SU-DHL-6 (cell line): Measurements from ENCODE around the gene ZNF507.

Experiments
- H2AFZ ChIP-seq: fragments of 200-600 bp; sonication (generic); 2 replicates; pipeline ENCODE4 v1.6.1; 2014; ENCODE audit warnings: low read depth, mild to moderate bottlenecking, moderate library complexity, mixed read lengths, antibody characterized with exemption, low read length; ENCODE audit not compliant: severe bottlenecking
- H3F3A ChIP-seq: fragments of 200-600 bp; shearing (Covaris generic); 2 replicates; pipeline ENCODE4 v1.6.0; 2016; ENCODE audit warnings: antibody characterized with exemption, mild to moderate bottlenecking; ENCODE audit not compliant: insufficient read depth
- H3K27ac ChIP-seq: fragments of 200-600 bp; sonication (generic); 2 replicates; pipeline ENCODE4 v1.5.1; 2016; ENCODE audit warnings: low read depth, mild to moderate bottlenecking, low read length, moderate library complexity, mixed read lengths
- H3K27me3 ChIP-seq: fragments of 200-600 bp; sonication (generic), shearing (Covaris generic); 2 replicates; pipeline ENCODE4 v1.6.0; 2014; ENCODE audit warnings: mild to moderate bottlenecking, low read length
- H3K36me3 ChIP-seq: fragments of 200-600 bp; sonication (generic); 2 replicates; pipeline ENCODE4 v1.6.1; 2014; ENCODE audit warnings: mild to moderate bottlenecking, low read length, mixed read lengths
- H3K4me2 ChIP-seq: fragments of 300-600, 200-600 bp; shearing (Covaris generic), sonication (generic); 2 replicates; pipeline ENCODE4 v1.6.0; 2014; ENCODE audit warnings: low read length, low read depth, mild to moderate bottlenecking; ENCODE audit not compliant: poor library complexity, severe bottlenecking
- H3K4me3 ChIP-seq: fragments of 200-600 bp; sonication (generic); 2 replicates; pipeline ENCODE4 v1.5.1; 2014; ENCODE audit warnings: antibody characterized with exemption, low read length, mild to moderate bottlenecking, mixed read lengths; ENCODE audit not compliant: insufficient read depth, poor library complexity, severe bottlenecking
- H3K79me2 ChIP-seq: fragments of 200-600 bp; sonication (generic); 2 replicates; pipeline ENCODE4 v1.6.1; 2014; ENCODE audit warnings: mild to moderate bottlenecking, low read length, moderate library complexity; ENCODE audit not compliant: insufficient read depth
- H3K9ac ChIP-seq: fragments of 200-600 bp; sonication (generic); 2 replicates; pipeline ENCODE4 v1.7.0; 2014; ENCODE audit warnings: mild to moderate bottlenecking, low read length
- H3K9me2 ChIP-seq: fragments of 200-600 bp; sonication (generic); replicated peaks from 2 replicates; pipeline ENCODE4 v1.6.1; 2014; ENCODE audit warnings: low read length; ENCODE audit not compliant: insufficient read depth
- H3K9me3 ChIP-seq: fragments of 200-600 bp; sonication (generic); 2 replicates; pipeline ENCODE4 v1.6.1; 2014; ENCODE audit warnings: low read length, mixed read lengths; ENCODE audit not compliant: insufficient read depth
- H4K20me1 ChIP-seq: fragments of 200-600 bp; sonication (generic); 2 replicates; pipeline ENCODE4 v1.6.1; 2014; ENCODE audit warnings: low read depth, mild to moderate bottlenecking, antibody characterized with exemption, low read length, moderate library complexity, mixed read lengths
- CTCF ChIP-seq: fragments of 200-600 bp; sonication (generic); IDR thresholded peaks from one replicate; pipeline ENCODE4 v1.5.1; 2017; ENCODE audit warnings: antibody characterized with exemption, mild to moderate bottlenecking, low read length, moderate library complexity; ENCODE audit not compliant: insufficient read depth, poor library complexity, severe bottlenecking
- EZH2phosphoT487 ChIP-seq: fragments of 200-600 bp; sonication (generic), shearing (Covaris generic); conservative IDR thresholded peaks from 2 replicates; pipeline ENCODE4 v1.6.1; 2018; ENCODE audit warnings: mild to moderate bottlenecking, antibody characterized with exemption, low read length, moderate library complexity, mixed read lengths

The ZNF507 gene

GRCh38 chr19:32354345-32354744, 8.9 kb downstream of the ZNF507 start:
- H3K4me2 ChIP-seq, result no peak overlapping the region
- H3K9me3 ChIP-seq, result no peaks in the 10 kb centered on the region
- no peak overlapping the region for H3K9ac ChIP-seq
- no peak overlapping the region for H3K27ac ChIP-seq
- no peak overlapping the region for H3K4me3 ChIP-seq
- no peaks in the 10 kb centered on the region for H3K27me3 ChIP-seq
- no peaks in the 10 kb centered on the region for H3K9me2 ChIP-seq
- H3K79me2 ChIP-seq, result peaks cover 49% of the 10 kb centered on the region
- peaks cover 62% of the 10 kb centered on the region for H3K36me3 ChIP-seq
- peaks cover 3% of the 10 kb centered on the region; the same call in 1 of the 2 replicates for H4K20me1 ChIP-seq
- TF ChIP-seq CTCF, result no peak
- TF ChIP-seq EZH2phosphoT487, result no peak
- 0 out of 2 replicates have a peak, but pooled peaks cover 12% of the 10 kb centered on the region for H3F3A ChIP-seq
- H2AFZ ChIP-seq, result no peak overlapping the region

DNA sequence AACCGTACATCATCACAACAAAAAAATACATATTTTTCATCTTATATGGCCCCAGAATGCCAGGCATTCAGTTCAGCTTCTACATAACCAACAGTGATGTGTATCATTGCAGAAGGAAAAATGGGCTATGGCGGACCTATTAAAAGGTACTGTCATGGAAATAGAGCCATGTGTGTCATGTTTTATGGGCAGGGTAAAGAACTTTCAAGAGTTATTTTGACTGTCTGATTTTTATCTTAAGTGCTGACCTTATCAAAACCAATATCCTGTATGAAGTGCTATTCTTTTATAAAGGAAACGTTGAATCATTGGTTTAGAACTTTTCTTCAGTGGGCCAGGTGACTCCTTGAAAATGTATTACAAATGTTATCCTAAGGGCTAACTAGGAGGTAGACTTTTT, 9.9 kb downstream of the ZNF507 start:
- no peaks in the 10 kb centered on the region for H3K9me2 ChIP-seq
- no peak overlapping the region for H3K4me2 ChIP-seq
- H3K79me2 ChIP-seq, result peaks cover 44% of the 10 kb centered on the region
- no peak overlapping the region for H3K27ac ChIP-seq
- H3K4me3 ChIP-seq, result no peak overlapping the region
- H3K9ac ChIP-seq, result no peak overlapping the region
- TF ChIP-seq CTCF (no peak), EZH2phosphoT487 (no peak)
- H3K27me3 ChIP-seq, result no peaks in the 10 kb centered on the region
- peaks cover 3% of the 10 kb centered on the region; the same call in 1 of the 2 replicates for H4K20me1 ChIP-seq
- H3F3A ChIP-seq, result 0 out of 2 replicates have a peak, but pooled peaks cover 12% of the 10 kb centered on the region
- no peaks in the 10 kb centered on the region for H3K9me3 ChIP-seq
- no peak overlapping the region for H2AFZ ChIP-seq
- peaks cover 59% of the 10 kb centered on the region for H3K36me3 ChIP-seq

DNA sequence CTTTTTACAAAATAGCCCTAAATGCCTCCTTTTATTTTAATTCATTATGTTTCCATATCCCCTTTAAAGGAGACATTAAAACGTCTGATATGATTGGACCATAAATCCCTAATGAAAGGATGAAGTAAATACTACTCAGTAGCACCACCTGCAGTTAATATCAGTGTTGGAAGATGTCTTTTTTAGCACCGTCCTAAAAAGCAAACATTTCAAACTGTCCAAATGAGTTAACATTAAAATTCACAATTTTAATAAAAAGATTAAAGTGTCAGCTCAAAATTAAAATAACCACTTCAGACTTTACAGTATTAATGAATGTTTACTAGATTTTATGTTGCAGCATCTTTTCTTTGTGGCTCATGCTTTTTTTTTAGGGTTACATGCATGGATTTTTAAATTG, 12.3 kb downstream of the ZNF507 start:
- H3K4me3 ChIP-seq, result no peak overlapping the region
- H3K4me2 ChIP-seq, result no peak overlapping the region
- H3K27me3 ChIP-seq, result no peaks in the 10 kb centered on the region
- no peaks in the 10 kb centered on the region for H3K9me3 ChIP-seq
- 0 out of 2 replicates have a peak, but pooled peaks cover 12% of the 10 kb centered on the region for H3F3A ChIP-seq
- TF ChIP-seq CTCF, result peak; percentile 21
- TF ChIP-seq EZH2phosphoT487, result no peak
- peaks cover 60% of the 10 kb centered on the region for H3K36me3 ChIP-seq
- H4K20me1 ChIP-seq, result 0 out of 2 replicates have a peak, but pooled peaks cover 3% of the 10 kb centered on the region
- H3K9me2 ChIP-seq, result no peaks in the 10 kb centered on the region
- H3K79me2 ChIP-seq, result peaks cover 26% of the 10 kb centered on the region
- H2AFZ ChIP-seq, result no peak overlapping the region
- no peak overlapping the region for H3K27ac ChIP-seq
- H3K9ac ChIP-seq, result no peak overlapping the region
